HG03432 (cell line): Measurements from ENCODE around the gene HELZ2.
"Not testable (repeated sequence)": the region's sequence is repeated elsewhere in the genome, so short reads cannot be mapped to it uniquely, and the experiment has no call there.

Experiments used
- ATAC-seq: cut with Tn5 transposase; IDR thresholded peaks from one replicate; pipeline ENCODE4 v1.9.1; 2021; ENCODE audit warnings: mild to moderate bottlenecking, moderate library complexity; ENCODE audit not compliant: unreplicated experiment

HELZ2 gene

GRCh38 chr20:63566395-63567135, 7.5 kb downstream of the HELZ2 start:
- no peak for ATAC-seq

GRCh38 chr20:63565699-63566335, 8.2 kb downstream of the HELZ2 start:
- no peak for ATAC-seq

- ATAC-seq = no peak
Measured at GRCh38 chr20:63565021-63565698, 8.9 kb downstream of the HELZ2 start.

- ATAC-seq = no peak
Measured at GRCh38 chr20:63564036-63564810, 9.8 kb downstream of the HELZ2 start.

- no peak for ATAC-seq
Measured at GRCh38 chr20:63563225-63563935, 10.7 kb downstream of the HELZ2 start.

- no peak for ATAC-seq
Measured at GRCh38 chr20:63562461-63563224, 11.4 kb downstream of the HELZ2 start.

GRCh38 chr20:63561624-63562396, 12.2 kb downstream of the HELZ2 start:
- ATAC-seq = no peak

GRCh38 chr20:63560856-63561609, 13.0 kb downstream of the HELZ2 start:
- ATAC-seq = no peak

GRCh38 chr20:63560333-63560805, 13.7 kb downstream of the HELZ2 start:
- ATAC-seq = no peak

- not testable (repeated sequence) for ATAC-seq
Measured at GRCh38 chr20:63559485-63560332, 14.3 kb downstream of the HELZ2 start.

GRCh38 chr20:63558804-63559484, 15.1 kb downstream of the HELZ2 start:
- ATAC-seq = no peak

- no peak for ATAC-seq
Measured at GRCh38 chr20:63557481-63557891, 16.6 kb downstream of the HELZ2 start.

GRCh38 chr20:63556873-63557478, 17.1 kb downstream of the HELZ2 start:
- ATAC-seq = no peak

GRCh38 chr20:63555661-63556381, 18.2 kb downstream of the HELZ2 start:
- ATAC-seq = no peak

GRCh38 chr20:63554361-63555278, 19.4 kb downstream of the HELZ2 start:
- peak; percentile 29 for ATAC-seq
